Endothelial cell of umbilical vein (primary cell): ENCODE results near the gene TPST1. TPM values are rescaled to one million over a fixed set of nuclear protein-coding genes. Genes with fewer than 3 reads are reported as not detected.
A peak's percentile ranks its signal among the peaks of the same experiment; 100 is the strongest.
"Not testable (repeated sequence)": the region's sequence is repeated elsewhere in the genome, so short reads cannot be mapped to it uniquely, and the experiment has no call there.

ENCODE experiments used
- BruUV-seq: library from RNA; stranded (reverse); fragments of 400-500 nt; replicated peaks from 2 replicates; lab custom pipeline; 2021; lab: Mats Ljungman, UMichigan
- CTCF ChIA-PET: fragments of 300-600, 350-600 bp; sonication (Branson Sonifier 250); formaldehyde crosslinking; loops from one replicate; lab custom pipeline; 2021; ENCODE audit warnings: antibody characterized with exemption, inconsistent platforms; lab: Charles Lee
- POLR2A ChIA-PET: fragments of 300-600, 350-600 bp; sonication (Branson Sonifier 250); formaldehyde crosslinking; loops from one replicate; lab custom pipeline; 2021; ENCODE audit warnings: antibody characterized with exemption, inconsistent platforms; lab: Charles Lee
- DNase-seq: peaks from one replicate; pipeline ENCODE4 v3.0.0-alpha.2; 2011; ENCODE audit warnings: low read depth, low spot score
- FAIRE-seq: peaks from 2 replicates; lab custom pipeline; 2011; peaks lifted over from hg19 to GRCh38; lab: Jason Lieb, UNC
- H2AFZ ChIP-seq: 2 replicates; pipeline ENCODE4 v1.6.0; 2012; ENCODE audit warnings: low read depth, low read length, control low read depth, inconsistent platforms
- H3K27ac ChIP-seq: 2 replicates; pipeline ENCODE4 v1.5.1; 2011; ENCODE audit warnings: low read depth, mild to moderate bottlenecking, control low read depth, low read length, moderate library complexity; ENCODE audit not compliant: insufficient read depth
- H3K27me3 ChIP-seq, 2 experiments: 2 replicates each; pipeline versions ENCODE4 v1.6.0 to v1.6.1; 2011; ENCODE audit warnings: low read length in 2 of 2, mixed read lengths in 1 of 2; ENCODE audit not compliant: control insufficient read depth in 2 of 2, insufficient read depth in 2 of 2
- H3K36me3 ChIP-seq, 2 experiments: 2 replicates in 1 of 2; 3 replicates in 1 of 2; pipeline ENCODE4 v1.5.1; 2011; ENCODE audit warnings: low read length in 2 of 2, mild to moderate bottlenecking in 1 of 2, moderate library complexity in 1 of 2; ENCODE audit not compliant: control insufficient read depth in 2 of 2, insufficient read depth in 2 of 2; ENCODE audit errors: extremely low read depth in 1 of 2
- H3K4me1 ChIP-seq: 3 replicates; pipeline ENCODE4 v1.5.1; 2011; ENCODE audit warnings: mild to moderate bottlenecking, low read length; ENCODE audit not compliant: control insufficient read depth, insufficient read depth; ENCODE audit errors: extremely low read depth
- H3K4me2 ChIP-seq: 2 replicates; pipeline ENCODE4 v1.6.1; 2011; ENCODE audit warnings: low read length, control low read depth, mixed read lengths; ENCODE audit not compliant: insufficient read depth
- H3K4me3 ChIP-seq, 3 experiments: fragments of 200-600 bp in 1 of 3; sonication (generic), shearing (Covaris generic) in 1 of 3; replicated peaks in 1 of 3; 2 replicates each; pipeline ENCODE4 v1.5.1; 2011 to 2016; ENCODE audit warnings: control low read depth in 3 of 3, low read length in 3 of 3, mild to moderate bottlenecking in 2 of 3, inconsistent platforms in 1 of 3, low read depth in 1 of 3, moderate library complexity in 1 of 3; ENCODE audit not compliant: insufficient read depth in 1 of 3
- H3K79me2 ChIP-seq: 2 replicates; pipeline ENCODE4 v1.6.0; 2012; ENCODE audit warnings: low read length, inconsistent platforms; ENCODE audit not compliant: control insufficient read depth, insufficient read depth
- H3K9ac ChIP-seq: replicated peaks from 2 replicates; pipeline ENCODE3; 2011; ENCODE audit warnings: low read length, control low read depth; ENCODE audit not compliant: insufficient read depth; ENCODE audit errors: extremely low read depth
- H3K9me1 ChIP-seq: replicated peaks from 3 replicates; pipeline ENCODE4 v1.6.0; 2011; ENCODE audit warnings: mild to moderate bottlenecking, low read length; ENCODE audit not compliant: control insufficient read depth, insufficient read depth; ENCODE audit errors: extremely low read depth
- H3K9me3 ChIP-seq: replicated peaks from 2 replicates; pipeline ENCODE4 v1.5.1; 2012; ENCODE audit warnings: low read length, inconsistent platforms; ENCODE audit not compliant: control insufficient read depth, insufficient read depth
- H4K20me1 ChIP-seq: replicated peaks from 2 replicates; pipeline ENCODE3; 2011; ENCODE audit warnings: mild to moderate bottlenecking, low read length; ENCODE audit not compliant: control insufficient read depth, insufficient read depth; ENCODE audit errors: extremely low read depth
- CTCF ChIP-seq, 2 donors: IDR thresholded peaks; 1 replicate in 1 of 2; 2 replicates in 1 of 2; pipeline ENCODE4 v1.5.1; 2011; ENCODE audit warnings: low read length in 2 of 2, mild to moderate bottlenecking in 2 of 2, moderate library complexity in 2 of 2, control low read depth in 1 of 2, inconsistent platforms in 1 of 2, low read depth in 1 of 2; ENCODE audit not compliant: insufficient read depth in 1 of 2; ENCODE audit errors: extremely low read depth in 1 of 2
- FOS ChIP-seq: IDR thresholded peaks from 2 replicates; pipeline ENCODE4 v1.6.1; 2011; ENCODE audit warnings: mild to moderate bottlenecking, low read length, moderate library complexity, borderline replicate concordance; ENCODE audit not compliant: insufficient read depth
- GATA2 ChIP-seq: IDR thresholded peaks from 2 replicates; pipeline ENCODE4 v1.7.0; 2011; ENCODE audit warnings: low read depth, mild to moderate bottlenecking, moderate library complexity, mixed read lengths, low read length; ENCODE audit not compliant: insufficient read length, insufficient read depth
- JUN ChIP-seq: IDR thresholded peaks from 2 replicates; pipeline ENCODE4 v1.6.1; 2011; ENCODE audit warnings: borderline replicate concordance, low read depth; ENCODE audit not compliant: insufficient read length, insufficient read depth
- MYC ChIP-seq: IDR thresholded peaks from one replicate; pipeline ENCODE4 v1.6.1; 2011; ENCODE audit warnings: mild to moderate bottlenecking, low read depth, low read length
- dilution Hi-C: fragments of 300-500 bp; cut with MboI; formaldehyde crosslinking; loops from one replicate; pipeline ENCODE4 v1.15.0; 2019; ENCODE audit warnings: low sequenced_read_pairs; ENCODE audit not compliant: extremely low pct_ligation_motif_present
- intact Hi-C: fragments of 100-400 bp; cut with micrococcal nuclease; formaldehyde crosslinking; loops from one replicate; pipeline ENCODE4 v1.10.0; 2022
- polyA plus RNA-seq, 4 experiments: library from polyadenylated mRNA; depleted of rRNA in 3 of 4; stranded (reverse) in 3 of 4; unstranded in 1 of 4; fragments of >200 nt; gene quantifications; 2 replicates each; pipeline versions ENCODE4 v1.2.1 to v1.2.3, GENCODE V29; 2011 to 2012; ENCODE audit warnings: missing spikeins in 1 of 4
- total RNA-seq: library from RNA; stranded (reverse); gene quantifications from 2 replicates; pipeline ENCODE4 v1.2.3, GENCODE V29; 2021
- TF ChIP-seq, protein P1 (sequence below): IDR thresholded peaks from 2 replicates; pipeline ENCODE4 v1.6.1; 2011; ENCODE audit not compliant: insufficient read depth, insufficient read length

The TPST1 gene
- total and polyA plus RNA-seq, 2 donors (not counting 3 experiments of a cell fraction or from before 2014, with no cell fraction given) = 18.7 to 21.0 TPM

- Histone ChIP-seq H3K27ac (no peak overlapping the region), H2AFZ (no peak overlapping the region), H3K27me3 (no peaks in the 10 kb centered on the region), H3K9me1 (no peaks in the 10 kb centered on the region), H3K79me2 (no peaks in the 10 kb centered on the region), H3K4me2 (no peak overlapping the region), H3K9ac (no peak overlapping the region), H4K20me1 (no peaks in the 10 kb centered on the region), H3K9me3 (no peaks in the 10 kb centered on the region), H3K36me3 (no peaks in the 10 kb centered on the region), H3K4me1 (peaks cover 7% of the 10 kb centered on the region), H3K4me3 (no peak overlapping the region)
- dilution Hi-C loops = no loop called here
- no TSS peak for BruUV-seq
- ChIA-PET CTCF (no interaction called here), POLR2A (no interaction called here)
- TF ChIP-seq FOS = no peak
- no peak for TF ChIP-seq GATA2
- TF ChIP-seq CTCF (IDR thresholded peaks at IDR 0.05; ENCODE audit: extremely low read depth in 1 of 2, insufficient read depth in 1 of 2, low read depth in 1 of 2, low read length in 2 of 2) = no peak
- TF ChIP-seq JUN = no peak
- TF ChIP-seq, protein P1, sequence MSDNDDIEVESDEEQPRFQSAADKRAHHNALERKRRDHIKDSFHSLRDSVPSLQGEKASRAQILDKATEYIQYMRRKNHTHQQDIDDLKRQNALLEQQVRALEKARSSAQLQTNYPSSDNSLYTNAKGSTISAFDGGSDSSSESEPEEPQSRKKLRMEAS = no peak
- TF ChIP-seq MYC = no peak
- DNase-seq (no peak), FAIRE-seq (no peak)
- intact Hi-C loops = no loop called here
These were observed 195.3 kb downstream of the TPST1 start for GRCh38 chr7:66400400-66400799.

GRCh38 chr7:66401126-66401525 lies 196.0 kb downstream of the TPST1 start:
- H3K9me3 ChIP-seq, H3K79me2 ChIP-seq, dilution Hi-C loops, H3K9me1 ChIP-seq, H3K4me3 ChIP-seq, H3K9ac ChIP-seq, H4K20me1 ChIP-seq, H2AFZ ChIP-seq, DNase-seq, CTCF ChIA-PET, intact Hi-C loops, BruUV-seq, H3K4me2 ChIP-seq, H3K36me3 ChIP-seq, H3K27ac ChIP-seq, H3K4me1 ChIP-seq, H3K27me3 ChIP-seq, POLR2A ChIA-PET: not testable (repeated sequence)
- peak; percentile 68 for FAIRE-seq

DNA sequence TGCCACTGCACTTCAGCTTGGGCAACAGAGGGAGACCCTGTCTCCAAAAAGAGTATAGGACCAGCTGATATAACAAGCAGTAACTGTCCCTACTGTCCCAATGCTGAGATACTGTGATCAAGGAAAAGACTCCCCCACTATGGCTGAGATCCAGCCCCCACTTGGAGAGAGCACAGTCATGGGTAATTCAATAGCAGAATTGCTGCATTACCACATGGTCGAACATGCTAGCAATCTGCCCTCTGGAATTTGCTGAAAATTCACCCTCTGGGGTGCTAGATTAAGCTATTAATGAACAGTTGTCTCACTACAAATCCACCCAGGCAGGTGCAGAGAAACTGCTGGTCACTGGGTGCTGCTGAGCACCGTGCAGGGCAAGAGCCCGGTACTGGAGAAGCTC lies 196.8 kb downstream of the TPST1 start:
- dilution Hi-C loops, DNase-seq, intact Hi-C loops, H3K4me1 ChIP-seq, H3K9ac ChIP-seq, CTCF ChIA-PET, BruUV-seq, FAIRE-seq, H3K79me2 ChIP-seq, H3K9me3 ChIP-seq, H3K36me3 ChIP-seq, POLR2A ChIA-PET, H3K27me3 ChIP-seq, H3K4me3 ChIP-seq, H3K9me1 ChIP-seq, H4K20me1 ChIP-seq, H3K4me2 ChIP-seq, H3K27ac ChIP-seq, H2AFZ ChIP-seq: not testable (repeated sequence)
